ENCODE measurements around the gene MYO7A.

GRCh38 chr11:77171254-77171653 lies 43.2 kb downstream of the MYO7A start:
- TF ChIP-seq CTCF (IDR thresholded peaks at IDR 0.05) (no peak), ZFX (IDR thresholded peaks at IDR 0.05; ENCODE audit: borderline replicate concordance) (no peak)
